HG03565 (cell line): ENCODE data around the gene SMCR8.
"Not testable (repeated sequence)": the region's sequence is repeated elsewhere in the genome, so short reads cannot be mapped to it uniquely, and the experiment has no call there.

Experiments used
- ATAC-seq: cut with Tn5 transposase; IDR thresholded peaks from one replicate; pipeline ENCODE4 v1.9.1; 2021; ENCODE audit warnings: mild to moderate bottlenecking, moderate library complexity; ENCODE audit not compliant: unreplicated experiment

SMCR8 gene

DNA sequence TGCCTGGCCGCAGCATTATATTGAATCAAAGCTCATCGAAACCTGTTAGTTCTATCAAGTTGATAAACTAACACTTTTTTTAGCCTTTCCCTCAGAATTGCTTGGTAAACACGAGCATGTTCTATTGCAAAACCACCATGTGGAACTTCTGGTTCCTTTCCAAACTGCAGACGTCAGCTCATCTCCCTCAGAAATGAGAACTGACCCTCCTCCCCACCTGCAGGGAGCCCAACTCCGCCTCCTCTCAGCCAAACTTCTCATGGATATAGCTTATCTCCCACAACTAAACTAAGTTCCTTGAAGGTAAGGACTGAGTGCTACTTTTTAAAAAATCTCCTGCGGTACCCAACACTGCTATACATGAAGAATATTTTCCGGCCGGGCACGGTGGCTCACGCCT lies 41.5 kb downstream of the SMCR8 start:
- ATAC-seq, result no peak

DNA sequence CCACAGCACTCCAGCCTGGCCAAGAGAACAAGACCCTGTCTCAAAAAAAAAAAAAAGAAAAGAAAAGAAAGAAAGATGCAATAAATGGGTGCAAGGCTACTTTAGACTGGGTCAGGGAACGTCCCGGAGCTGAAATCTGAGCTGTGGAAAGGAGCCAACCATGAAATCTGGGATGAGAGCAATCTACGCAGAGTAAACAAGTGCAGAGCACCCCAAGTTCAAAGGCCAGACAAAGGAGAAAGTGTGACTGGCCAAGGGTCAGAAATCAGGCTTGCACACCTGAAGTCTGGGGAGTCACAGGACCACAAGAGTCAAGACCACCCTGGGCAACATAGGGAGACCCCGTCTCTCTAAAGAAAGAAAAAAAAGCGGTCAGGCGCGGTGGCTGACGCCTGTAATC lies 45.4 kb downstream of the SMCR8 start:
- ATAC-seq, result no peak

DNA sequence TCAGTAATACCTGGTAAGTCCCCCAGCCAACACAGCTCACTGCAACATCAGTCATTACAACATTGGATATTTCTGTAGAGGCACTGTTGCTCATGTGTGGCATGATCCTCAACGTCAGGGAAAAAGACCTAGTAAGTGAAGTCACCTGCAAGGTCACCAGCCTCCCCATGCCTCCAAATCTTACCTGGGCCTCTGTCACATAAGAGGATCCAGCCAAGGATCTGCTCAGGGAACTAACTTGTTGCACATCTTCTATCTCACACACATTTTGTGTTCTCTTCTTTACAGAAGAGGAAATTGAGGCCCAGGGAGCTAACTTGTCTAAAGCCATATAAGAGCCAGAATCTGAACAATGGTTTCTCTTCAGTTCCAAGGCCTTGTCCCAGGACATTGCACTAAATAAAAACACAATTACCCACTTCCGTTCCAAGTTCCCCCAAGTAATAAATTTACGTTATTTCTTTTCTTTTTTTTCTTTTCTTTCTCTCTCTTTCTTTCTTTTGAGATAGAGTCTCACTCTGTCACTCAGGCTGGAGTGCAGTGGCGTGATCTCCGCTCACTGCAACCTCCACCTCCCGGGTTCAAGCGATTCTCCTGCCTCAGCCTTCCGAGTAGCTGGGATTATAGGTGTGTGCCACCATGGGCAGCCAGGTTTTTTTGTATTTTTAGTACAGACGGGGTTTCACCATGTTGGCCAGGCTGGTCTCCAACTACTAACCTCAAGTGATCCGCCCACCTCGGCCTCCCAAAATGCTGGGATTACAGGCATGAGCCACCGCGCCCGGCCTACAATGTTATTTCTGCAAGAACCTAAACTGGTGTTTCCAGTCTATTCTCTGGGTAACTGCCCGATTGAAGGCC lies 47.0 kb downstream of the SMCR8 start:
- ATAC-seq, result no peak

DNA sequence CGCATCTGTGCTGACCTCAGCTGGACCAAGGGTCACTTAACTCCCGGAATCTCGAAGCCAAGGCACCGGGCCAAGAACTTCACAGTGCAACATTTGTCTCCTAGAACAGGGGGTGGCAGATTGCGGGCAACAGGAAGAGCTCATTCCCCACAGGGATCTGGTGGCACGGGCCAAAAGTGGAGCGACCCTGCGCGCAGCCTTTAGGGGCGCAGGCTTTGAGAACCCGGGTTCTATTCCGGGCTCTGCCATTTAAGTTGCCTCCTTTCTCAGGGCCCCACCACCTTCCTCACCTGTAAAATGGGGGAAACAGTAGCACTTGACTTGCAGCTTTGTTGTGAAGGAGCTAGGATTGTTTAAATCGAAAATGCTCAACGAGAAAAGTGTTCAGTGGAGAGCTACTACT lies 47.6 kb downstream of the SMCR8 start:
- no peak for ATAC-seq

DNA sequence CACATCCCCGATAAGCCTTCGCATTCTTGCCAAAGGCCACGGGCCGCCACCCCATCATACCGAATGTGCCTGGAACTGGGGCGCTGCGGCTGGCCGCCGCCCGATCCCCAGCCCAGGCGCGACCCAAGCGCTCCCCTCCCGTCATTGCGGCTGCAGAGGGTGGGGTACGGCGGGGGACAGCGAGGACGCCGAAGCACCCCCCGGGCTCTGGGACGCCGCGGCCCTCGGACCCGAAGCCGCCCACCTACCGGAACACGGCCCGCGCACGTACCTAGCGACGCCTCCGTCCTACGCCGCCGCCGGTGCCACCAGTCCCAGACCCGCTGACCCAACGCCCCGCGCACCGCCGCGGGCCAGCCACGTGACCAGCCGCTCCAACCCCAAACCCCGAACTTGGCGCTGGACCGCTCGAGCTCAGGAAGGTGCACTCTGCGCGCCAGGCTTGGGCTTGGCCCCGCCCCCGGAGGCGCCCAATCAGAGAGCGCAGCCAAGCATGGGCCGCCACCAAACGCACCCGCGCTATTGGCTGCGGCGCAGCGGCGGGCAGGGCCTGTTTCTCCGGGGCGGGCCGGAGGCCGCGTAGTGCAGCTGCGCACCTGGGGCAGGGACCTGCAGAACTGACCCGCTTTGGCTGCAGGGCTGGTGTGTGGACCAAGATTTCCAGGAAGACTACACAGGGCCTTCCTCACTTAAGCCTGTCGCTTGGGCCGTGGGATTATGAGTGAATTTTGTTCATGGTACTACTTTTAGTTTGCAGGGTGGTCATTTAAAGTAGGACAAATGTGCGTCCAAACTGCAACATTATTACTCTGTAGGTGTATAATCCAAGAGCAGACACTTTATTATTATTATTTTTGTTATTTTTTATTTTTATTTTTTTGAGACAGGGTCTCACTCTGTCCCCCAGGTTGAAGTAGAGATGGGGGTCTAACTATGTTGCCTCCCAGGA lies 48.3 kb downstream of the SMCR8 start, which contains the start of gene SHMT1:
Gene SHMT1, minus strand, starts transcription at position 450 of the 949 bp plus-strand sequence. CDS start 7,569 bp downstream, outside the sequence.
- peak; percentile 93 for ATAC-seq

DNA sequence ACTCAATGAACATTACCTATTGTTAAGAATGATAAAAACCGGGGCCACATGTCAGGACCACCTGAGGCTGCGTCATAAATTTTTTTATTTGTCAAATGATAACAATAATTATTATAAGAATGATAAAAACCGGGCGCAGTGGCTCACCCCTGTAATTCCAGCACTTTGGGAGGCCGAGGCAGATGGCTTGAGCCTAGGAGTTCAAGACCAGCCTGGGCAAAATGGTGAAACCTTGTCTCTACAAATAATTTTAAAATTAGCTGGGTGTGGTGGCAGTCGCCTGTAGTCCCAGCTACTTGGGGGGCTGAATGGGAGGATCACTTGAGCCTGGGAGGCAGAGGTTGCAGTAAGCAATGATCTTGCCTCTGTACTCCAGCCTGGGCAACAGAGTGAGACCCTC lies 49.1 kb downstream of the SMCR8 start:
- no peak for ATAC-seq

DNA sequence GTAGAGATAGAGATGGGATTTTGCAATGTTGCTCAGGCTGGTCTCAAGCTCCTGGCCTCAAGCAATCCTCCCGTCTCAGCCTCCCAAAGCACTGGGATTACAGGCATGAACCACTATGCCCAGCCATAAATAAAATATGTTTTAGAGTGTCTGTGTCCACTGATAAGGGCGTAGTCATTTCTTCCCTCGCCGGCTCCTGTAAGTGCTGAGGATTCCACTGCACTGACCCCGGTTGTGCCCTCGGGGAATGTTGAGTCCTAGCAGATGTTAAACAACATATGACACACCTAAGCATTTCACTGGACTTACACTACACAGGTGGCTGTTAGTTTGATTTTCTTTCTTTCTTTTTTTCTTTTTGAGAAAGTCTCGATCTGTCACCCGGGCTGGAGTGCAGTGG lies 53.9 kb downstream of the SMCR8 start:
- no peak for ATAC-seq

DNA sequence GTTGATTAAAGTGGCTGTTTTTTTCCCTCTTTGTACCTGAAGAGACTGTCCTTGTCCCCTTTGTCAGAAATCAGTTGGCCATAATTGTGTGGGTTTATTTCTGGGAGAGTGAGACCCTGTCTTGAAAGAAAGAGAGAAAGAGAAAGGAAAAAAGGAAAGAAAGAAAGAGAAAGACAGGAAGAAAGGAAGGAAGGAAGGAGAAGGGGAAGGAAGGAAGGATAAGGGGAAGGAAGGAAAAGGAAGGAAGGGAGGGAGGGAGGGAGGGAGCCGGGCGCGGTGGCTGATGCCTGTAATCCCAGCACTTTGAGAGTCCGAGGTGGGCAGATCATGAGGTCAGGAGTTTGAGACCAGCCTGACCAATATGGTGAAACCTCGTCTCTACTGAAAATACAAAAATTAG lies 55.7 kb downstream of the SMCR8 start:
- ATAC-seq, result no peak

DNA sequence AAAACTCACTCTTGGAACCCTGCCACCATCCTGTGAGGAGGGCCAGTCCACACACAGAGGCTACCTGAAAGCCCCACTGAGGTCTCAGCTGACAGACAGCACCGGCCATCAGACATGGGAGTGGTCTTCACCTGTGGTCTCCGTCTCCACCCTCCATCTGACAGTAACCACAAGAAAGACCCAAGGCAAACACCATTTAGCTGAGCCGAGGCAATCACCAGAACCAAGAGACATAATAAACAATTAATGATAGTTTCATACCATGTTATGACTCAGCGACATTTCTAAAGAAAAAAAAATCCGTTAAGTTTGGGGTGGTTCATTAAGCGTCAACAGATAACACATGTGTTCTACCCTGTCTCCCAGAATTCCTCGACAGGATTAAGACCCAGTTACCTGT lies 56.4 kb downstream of the SMCR8 start:
- ATAC-seq, result no peak

DNA sequence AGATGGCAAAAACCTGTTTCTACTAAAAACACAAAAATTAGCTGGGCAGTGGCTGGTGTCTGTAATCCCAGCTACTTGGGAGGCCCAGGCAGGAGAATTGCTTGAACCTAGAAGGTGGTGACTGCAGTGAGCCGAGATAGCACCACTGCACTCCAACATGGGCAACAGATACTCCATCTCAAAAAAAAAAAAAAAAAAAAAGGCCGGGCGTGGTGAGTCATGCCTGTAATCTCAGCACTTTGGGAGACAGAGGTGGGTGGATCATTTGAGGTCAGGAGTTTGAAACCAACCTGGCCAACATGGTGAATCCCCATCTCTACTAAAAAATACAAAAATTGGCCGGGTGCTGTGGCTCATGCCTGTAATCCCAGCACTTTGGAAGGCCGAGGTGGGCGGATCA lies 58.1 kb downstream of the SMCR8 start:
- ATAC-seq, result not testable (repeated sequence)

DNA sequence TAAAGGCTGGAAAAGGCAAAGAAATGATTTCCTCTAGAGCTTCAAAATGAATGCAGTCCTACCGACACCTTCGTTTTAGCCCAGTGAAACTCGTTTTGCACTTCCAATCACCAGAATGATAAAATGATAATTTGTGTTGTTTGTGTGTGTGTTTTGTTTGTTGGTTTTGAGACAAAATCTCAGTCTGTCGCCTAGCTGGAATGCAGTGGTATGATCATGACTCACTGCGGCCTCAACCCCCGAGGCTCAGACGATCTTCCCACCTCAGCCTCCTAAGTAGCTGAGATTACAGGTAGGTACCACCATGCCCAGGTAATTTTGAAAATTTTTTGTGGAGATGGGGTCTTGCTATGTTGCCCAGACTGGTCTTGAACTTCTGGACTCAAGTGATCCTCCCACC lies 59.1 kb downstream of the SMCR8 start:
- no peak for ATAC-seq
